GM23248 (cell line): ENCODE measurements around the gene DDX10.

ENCODE experiments used
- EZH2 ChIP-seq: fragments of 200-600 bp; sonication (generic); IDR thresholded peaks from 2 replicates; pipeline ENCODE4 v1.6.1; 2018; ENCODE audit warnings: antibody characterized with exemption, mild to moderate bottlenecking; ENCODE audit not compliant: insufficient read depth, poor library complexity, severe bottlenecking
- EZH2phosphoT487 ChIP-seq: fragments of 200-600 bp; sonication (generic); IDR thresholded peaks from 2 replicates; pipeline ENCODE4 v1.6.1; 2018; ENCODE audit warnings: antibody characterized with exemption, moderate library complexity, mild to moderate bottlenecking, low read depth; ENCODE audit not compliant: insufficient read depth

- TF ChIP-seq EZH2 (no peak), EZH2phosphoT487 (no peak)
Observed at GRCh38 chr11:108904480-108904879, 239.6 kb downstream of the DDX10 start.
